IPS-NIHi7 (cell line): ENCODE measurements around the gene VSIG10L.

Source experiments
- DNase-seq: peaks from one replicate; pipeline ENCODE4 v3.0.0; 2012; ENCODE audit warnings: mixed read lengths; ENCODE audit errors: extremely low spot score

VSIG10L gene

DNA sequence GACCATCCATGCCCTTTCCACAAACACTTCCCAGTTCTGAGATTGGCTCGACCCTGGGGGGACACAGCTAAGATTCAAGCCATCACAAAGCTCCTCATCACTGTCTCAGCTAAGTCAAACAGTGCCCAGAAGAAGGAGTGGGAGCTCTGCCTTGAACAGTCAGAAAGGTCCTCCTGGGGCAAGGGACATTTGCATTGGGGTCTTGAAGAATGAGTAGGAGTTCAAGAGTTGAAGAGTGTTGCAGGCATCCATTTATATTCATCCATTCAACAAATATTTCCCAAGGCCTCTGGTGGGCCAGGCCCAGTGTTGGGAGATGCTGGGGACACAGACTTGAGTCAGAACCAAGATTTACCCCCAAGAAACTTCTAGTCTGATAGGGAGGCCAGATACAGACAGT lies 24.0 kb downstream of the VSIG10L start:
- DNase-seq, result no peak

DNA sequence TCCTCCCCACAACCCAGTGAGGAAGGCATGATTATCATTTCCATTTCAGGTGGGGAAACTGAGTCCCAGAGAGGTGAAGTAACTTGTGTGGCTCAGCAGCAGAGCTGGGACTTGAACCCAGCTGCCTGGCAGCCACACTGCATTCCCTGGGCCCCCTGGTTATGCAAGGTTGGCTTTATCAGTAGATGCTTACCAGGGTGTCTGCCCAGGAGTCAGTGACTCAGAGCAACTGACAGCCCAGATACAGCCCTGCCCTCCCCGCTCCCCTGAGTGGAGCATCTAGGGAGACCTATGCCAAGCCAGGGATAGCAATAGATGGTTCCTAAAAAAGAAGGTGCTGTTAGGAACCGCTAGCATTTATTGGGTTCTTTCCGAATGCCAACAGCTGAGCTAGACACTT lies 24.6 kb downstream of the VSIG10L start:
- DNase-seq, result no peak

DNA sequence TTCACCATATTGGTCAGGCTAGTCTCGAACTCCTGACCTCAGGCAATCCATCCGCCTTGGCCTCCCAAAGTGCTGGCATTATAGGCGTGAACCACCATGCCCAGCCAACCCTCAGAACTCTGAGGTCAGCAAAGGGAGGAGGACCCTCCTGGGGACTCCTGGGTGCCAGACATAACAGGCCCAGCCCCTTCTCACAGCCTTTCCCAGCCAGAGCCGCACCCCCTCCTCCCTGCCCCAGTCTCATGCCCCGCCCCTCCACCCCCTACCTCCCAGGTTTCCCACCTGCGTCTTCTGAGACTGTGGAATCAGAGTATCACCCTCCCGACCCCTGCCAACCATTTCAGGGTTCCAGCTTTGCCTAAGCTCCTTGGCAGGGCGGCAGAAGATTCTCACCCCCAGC lies 25.3 kb downstream of the VSIG10L start:
- DNase-seq, result peak; percentile 43

DNA sequence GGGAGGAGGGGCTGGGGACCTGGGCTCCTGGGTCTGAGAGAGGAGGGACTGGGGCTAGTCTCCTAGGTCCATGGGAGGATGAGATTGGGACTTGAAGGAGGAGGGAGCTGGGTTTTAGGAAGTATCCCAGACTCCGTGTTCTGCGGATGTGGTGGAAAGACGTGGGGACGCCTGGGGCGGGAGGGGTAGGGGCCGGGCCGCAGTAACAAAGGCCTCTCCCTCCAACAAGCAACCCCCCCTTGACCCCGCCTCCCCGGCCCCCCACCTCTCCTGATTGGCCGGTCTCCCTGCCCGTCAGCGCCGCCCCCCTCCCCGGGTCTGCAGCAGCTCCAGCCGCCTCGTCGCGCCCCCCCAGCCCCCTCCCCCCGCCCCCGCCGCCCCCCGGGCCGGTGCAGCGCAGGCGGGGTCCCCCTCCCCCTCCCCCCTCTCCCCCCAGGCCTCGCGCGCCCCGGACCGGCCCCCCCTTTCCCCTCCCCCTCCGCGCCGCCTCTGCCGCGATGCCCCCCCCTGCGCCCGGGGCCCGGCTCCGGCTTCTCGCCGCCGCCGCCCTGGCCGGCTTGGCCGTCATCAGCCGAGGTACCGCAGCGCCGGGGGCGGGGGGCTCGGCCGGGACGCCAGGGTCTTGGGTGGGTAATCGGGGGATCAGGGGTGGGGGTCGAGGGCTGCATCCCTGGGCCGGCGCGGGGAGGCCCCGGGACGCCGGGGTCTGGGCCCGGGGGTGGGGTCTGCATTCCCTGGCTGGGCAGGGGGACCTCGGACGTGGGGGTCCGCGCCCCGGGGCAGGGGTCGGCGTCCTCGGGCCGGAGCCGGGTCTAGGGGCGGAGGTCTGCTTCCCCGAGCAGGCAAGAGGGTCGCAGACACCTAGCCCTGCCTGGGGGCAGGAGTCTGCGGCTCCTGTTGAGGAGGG lies 30.3 kb downstream of the VSIG10L start, which contains the start of gene IGLON5:
Gene IGLON5 (plus strand): TSS at position 294 of the 907 bp plus-strand sequence. CDS start 204 bp downstream, at position 498.
- DNase-seq, result peak; percentile 91

DNA sequence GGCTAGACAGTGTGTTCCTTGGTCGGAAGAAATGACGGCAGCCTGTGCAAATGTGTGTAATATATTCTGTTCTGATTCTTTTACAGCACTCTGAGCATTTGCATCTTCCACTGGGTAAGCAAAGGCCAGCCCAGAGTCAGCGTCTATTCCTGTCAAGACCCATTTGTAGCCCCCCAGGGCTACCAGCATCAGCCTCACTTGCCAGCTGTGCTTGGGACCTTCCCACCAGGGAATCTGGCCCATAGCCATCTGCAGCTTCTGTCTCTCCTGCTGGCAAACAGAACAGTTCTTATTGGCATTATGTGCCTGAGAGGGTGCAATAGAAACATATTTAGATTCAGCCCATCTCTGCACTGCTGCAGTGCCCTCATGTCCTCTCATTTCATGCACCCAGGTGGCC lies 36.5 kb downstream of the VSIG10L start:
- DNase-seq, result no peak

DNA sequence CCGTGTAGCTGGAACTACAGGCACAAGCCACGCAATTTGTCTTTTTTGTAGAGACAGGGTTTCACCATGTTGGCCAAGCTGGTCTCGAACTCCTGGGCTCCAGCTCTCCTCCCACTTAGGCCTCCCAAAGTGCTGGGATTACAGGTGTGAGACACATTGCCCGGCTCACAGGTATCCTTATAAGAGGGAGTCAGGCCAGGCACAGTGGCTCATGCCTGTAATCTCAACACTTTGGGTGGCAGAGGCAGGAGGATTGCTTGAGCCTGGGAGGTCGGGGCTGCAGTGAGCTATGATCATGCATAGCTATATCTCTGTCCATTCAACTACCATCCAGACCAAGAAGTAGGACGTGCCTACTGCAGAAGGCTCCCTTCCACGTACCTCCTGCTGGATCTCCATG lies 40.7 kb downstream of the VSIG10L start:
- DNase-seq, result no peak

DNA sequence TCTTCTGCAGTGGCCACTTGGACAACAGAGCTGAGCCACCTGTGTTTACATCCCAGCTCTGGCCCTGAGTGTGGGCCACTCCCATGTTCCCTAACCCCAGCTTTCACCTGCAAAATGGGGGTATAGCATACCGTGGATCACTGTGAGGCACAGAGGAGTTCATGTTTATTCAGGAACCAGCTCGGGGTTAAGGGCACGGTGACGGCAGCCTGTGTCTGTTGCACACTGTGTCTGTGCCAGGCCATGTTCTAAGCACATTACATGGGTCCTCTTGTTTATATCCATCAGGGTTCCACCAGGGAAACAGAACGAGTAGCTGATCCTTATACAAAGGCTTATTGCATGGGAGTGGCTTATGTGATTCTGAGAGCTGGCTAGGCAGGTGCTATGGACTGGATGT lies 44.5 kb downstream of the VSIG10L start:
- no peak for DNase-seq

DNA sequence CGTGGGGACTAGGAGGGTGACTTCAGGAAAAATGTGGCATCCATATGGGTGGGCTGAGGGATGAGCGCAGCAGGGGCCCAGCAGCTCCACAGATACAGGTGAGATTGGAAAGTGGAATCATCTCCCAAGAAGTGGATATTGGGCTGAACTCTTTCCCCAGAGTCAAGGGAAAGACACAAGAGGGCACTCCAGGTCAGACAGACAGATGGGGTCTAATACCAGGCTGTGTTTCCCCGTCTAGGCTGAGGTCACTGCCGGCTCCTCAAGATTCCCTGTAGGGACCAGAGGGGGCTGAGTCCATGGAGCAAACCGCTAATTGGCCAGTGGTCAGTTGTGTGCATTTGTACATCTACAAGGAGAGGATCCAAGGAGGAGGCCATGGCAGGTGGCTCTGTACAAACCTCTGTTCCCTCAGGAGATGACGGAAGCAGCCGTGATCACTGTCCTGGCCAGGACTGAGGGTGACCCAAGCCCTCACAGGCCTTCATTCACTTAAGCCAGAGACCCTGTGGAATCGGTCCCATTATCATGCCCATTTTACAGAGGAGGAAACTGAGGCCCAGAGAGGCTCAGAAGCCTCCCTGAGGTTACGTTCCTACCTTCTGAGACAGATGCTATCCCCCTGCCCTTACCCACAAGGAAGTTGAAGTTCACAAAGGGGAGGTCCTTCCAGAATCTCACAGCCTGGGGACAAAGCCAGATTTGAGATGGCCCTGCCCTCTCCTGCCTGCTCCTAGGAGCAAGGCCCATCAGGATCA lies 45.4 kb downstream of the VSIG10L start:
- peak; percentile 71 for DNase-seq

DNA sequence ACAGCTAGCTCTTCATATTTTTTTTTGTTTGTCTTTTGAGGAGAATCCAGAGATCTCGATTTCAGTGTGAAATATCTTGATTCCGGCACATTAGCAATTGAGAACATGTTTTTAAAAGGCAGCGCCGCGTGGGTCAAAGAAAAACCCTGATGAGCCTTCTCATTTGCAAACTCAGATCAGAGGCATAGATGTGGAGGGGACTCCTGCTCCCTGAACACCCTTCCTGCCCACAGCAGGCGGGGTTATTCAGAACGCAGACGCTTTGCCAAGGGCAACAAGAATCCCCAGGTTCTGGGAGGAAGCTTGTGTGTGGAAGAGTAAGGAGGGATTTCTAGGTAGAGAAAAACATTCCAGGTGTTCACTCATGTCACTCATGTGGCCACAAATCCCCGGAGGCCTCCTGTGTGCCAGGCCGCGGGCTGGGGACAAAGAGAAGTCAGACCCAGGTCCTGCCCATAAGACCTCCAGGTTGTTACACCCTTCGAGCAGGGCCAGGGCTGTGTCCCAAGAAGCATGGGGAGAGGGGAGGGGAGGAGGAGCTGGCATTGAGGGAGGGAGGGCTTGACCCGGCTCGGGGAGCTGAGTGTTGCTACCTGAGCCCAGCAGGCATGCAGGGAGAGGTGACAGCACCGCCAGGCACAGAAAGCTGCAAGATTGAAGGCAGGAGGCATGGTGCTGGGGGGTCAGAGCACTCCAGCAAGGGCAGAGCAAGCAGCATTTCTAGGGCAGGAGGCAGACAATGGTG lies 46.4 kb downstream of the VSIG10L start:
- DNase-seq, result peak; percentile 55

DNA sequence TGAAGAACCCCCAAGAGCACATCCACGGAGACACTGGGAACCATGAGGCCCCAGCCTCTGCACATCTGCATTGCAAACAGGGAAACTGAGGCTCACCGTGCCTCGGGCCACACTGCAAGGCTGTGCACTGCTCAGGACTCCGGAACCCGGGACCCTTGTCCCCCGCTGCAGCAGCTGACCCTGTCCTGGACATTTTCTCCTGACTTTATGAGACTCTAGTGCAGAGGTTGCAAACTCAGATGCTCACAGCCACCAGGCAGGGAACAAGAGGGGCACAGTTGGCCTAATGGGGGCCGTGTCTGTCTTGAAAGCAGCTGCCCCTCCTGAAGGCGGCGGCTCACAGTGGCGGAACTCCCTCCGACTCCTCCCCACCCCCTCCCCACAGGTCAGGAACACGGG lies 47.0 kb downstream of the VSIG10L start:
- DNase-seq, result no peak

DNA sequence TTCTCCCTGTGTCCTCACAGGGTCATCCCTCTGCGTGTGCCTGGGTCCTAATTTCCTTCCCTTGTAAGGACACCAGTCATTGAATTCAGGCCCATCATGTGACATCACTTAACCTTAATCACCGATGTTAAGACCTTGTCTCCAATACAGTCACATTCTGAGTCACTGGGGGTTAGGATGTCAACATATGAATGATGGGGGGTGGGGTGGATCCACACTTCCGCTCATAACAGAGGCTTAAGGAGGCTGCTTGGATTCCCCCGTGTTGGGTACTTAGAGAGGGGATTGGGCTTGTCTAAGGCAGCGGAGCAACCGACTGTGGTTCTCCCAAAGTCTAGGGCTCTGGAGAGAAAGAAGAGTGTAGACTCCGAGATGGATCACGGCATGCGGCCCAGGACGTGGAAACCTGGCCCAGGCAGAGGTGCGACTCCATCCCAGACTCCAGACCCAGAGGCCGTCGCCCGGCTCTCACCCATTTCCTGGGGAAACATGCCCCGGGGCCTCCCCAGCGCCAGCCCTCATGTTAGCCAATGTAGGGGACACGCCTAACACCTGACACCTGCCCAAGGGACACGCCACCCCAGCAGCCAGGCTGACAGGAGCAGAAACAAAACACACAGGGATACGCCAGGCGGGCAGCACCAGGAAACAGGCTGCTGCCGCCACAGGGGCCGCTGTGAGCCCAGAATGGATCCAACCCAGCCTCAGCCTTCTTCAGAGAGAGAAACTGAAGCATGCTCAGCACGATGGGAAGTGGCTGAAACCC lies 47.5 kb downstream of the VSIG10L start:
- DNase-seq, result no peak

DNA sequence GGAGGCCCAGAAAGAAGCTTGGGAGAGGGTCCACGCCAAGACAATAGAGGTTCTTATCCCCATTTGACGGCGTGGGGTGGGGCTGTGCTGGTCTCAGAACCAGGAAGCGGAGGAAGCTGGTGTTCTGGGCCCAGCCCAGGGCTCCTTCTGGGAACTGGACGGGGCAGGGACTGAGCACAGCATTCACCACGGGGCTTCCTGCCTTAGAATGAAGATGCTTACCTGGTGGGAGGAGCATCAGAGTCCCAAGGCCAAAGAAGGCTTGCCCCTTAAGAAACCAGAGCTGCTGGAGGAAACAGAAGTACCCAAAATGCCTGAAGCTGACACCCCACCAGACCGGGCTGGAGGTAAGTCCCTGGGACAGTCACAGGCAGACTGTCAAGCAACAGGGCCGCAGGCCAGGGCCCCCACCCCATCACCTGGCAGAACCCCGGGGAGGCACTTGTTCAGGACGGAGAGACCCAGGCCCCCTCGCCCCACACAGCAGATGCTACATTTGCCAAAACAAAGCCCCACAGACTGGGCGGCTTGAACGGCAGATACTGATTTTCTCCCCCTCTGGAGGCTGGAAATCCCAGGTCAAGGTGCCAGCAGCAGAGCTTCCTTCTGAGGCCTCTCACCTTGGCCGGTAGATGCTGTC lies 48.2 kb downstream of the VSIG10L start:
- peak; percentile 49 for DNase-seq

DNA sequence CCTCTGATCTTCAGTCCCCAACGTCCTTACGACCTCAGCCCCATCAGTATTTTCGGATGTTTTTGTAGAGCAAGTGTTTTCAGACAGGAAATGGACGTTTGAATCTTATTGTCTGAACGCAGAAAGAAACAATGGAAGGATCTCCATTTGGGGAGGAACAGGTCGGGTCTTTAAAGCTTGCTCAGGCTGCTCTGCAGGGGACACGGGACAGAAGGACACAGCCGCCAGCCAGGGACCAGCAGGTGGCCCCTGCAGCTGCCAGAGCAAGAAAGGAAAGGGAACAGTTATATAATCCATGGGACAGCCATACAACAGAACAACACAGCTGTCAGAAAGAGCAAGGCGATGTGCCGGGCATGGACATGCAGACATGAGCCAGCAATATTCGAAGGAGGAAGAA lies 49.0 kb downstream of the VSIG10L start:
- no peak for DNase-seq

DNA sequence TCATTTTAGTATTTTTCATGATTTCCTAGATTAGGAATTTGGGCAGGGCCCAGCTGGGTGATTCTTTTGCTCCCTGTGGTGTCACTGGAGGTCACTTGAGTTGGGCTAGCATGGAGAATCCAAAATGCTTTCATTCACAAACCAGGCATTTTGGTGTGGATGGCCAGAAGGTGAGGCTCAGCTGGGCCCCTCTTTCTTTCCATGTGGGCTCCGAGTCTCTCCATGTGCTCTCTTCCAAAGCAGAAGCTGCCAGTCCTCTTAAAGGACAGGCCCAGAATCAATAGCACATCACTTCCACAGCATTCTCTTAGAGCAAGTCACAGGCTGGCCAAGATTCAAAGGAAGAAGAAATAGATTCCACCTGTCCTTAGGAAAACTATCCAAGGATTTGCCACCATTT lies 52.3 kb downstream of the VSIG10L start:
- DNase-seq, result peak; percentile 2

DNA sequence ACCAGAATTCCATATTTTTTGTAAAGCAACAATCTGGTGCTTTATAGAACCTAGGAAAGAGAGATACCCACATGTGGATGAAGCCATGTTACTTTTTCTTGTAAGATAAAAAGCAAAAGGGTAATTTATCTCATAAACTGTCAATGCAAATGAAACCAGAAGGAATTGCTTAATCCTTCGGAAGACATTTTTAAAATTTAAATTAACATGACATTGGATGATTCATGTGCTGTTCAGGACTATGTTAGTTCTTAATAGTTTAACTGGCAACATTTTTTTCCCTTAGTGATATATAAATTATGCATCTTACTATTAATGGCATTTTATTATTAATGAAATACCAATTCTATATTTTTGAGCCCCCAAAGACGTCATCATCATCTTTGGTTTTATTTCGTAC lies 56.3 kb downstream of the VSIG10L start:
- no peak for DNase-seq

DNA sequence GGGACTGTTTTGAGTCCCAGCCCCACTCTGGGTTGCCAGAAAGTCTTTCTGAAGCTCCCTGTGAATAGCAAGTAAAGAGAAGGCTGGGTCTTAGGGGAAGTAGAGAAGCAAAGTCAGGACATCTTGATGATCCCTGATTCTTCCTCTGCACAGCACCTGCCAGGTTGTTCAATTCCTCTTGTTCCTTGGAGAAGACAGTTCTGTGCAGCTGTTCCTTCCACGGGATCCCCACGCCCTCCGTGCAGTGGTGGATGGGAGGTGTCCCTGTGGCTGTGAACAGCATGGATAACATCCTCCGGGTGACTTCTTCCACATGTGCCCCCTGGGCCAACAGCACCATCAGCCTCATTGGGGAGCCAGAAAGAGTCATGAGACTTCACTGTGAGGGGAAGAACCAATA lies 59.6 kb downstream of the VSIG10L start:
- no peak for DNase-seq
